Measurements from ENCODE around the gene PRICKLE2. TPM values are rescaled to one million over a fixed set of nuclear protein-coding genes. Genes with fewer than 3 reads are reported as not detected.

The PRICKLE2 gene
- total and polyA plus RNA-seq, 2 experiments from 2014 or later = 1.1 to 12.5 TPM

DNA sequence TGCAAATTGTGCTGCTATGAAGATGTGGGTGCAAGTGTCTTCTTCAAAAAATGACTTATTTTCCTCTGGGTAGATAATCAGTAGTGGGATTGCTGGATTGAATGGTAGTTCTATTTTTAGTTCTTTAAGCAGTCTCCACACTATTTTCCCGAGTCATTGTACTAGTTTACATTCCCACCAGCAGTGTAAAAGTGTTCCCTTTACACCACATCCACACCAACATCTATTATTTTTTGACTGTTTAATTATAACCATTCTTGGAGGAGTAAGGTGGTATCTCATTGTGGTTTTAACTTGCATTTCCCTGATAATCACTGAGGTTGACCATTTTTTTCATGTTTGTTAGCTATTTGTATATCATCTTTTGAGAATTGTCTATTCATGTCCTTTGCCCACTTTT, 182.3 kb downstream of the PRICKLE2 start (continued):
- TF ChIP-seq, protein P1, sequence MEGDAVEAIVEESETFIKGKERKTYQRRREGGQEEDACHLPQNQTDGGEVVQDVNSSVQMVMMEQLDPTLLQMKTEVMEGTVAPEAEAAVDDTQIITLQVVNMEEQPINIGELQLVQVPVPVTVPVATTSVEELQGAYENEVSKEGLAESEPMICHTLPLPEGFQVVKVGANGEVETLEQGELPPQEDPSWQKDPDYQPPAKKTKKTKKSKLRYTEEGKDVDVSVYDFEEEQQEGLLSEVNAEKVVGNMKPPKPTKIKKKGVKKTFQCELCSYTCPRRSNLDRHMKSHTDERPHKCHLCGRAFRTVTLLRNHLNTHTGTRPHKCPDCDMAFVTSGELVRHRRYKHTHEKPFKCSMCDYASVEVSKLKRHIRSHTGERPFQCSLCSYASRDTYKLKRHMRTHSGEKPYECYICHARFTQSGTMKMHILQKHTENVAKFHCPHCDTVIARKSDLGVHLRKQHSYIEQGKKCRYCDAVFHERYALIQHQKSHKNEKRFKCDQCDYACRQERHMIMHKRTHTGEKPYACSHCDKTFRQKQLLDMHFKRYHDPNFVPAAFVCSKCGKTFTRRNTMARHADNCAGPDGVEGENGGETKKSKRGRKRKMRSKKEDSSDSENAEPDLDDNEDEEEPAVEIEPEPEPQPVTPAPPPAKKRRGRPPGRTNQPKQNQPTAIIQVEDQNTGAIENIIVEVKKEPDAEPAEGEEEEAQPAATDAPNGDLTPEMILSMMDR (conservative IDR thresholded peaks at IDR 0.05; ENCODE audit: low read depth in 2 of 2) = no peak

Small RNAs within 50 kb of the gene (small RNA-seq; reads per million reads assigned to genes)
- gene RF00012 (ENCODE audit: low replicate concordance) = not detected

Other genes starting within 250 kb of the PRICKLE2 start
- 98.1 and 108 TPM in 2 replicates for gene PSMD6, start 202.0 kb downstream of the PRICKLE2 start, total RNA-seq (2014; rRNA removed; shearing (Covaris generic))
- 195 and 205 TPM in 2 replicates for gene PSMD6, start 202.0 kb downstream of the PRICKLE2 start, polyA plus RNA-seq (2016; fragmentation: Nextera tagmentation; extraction: Ambion mirVana)

Data from GM23338 (cell line).